ENCODE results near the gene CC2D2A. TPM values are rescaled to one million over a fixed set of nuclear protein-coding genes. Genes with fewer than 3 reads are reported as not detected.

CC2D2A gene
- total and polyA plus RNA-seq, 4 donors: 9.2 to 63.7 (median 24.8) TPM

- ATAC-seq (ENCODE audit: insufficient read depth, low FRiP score) (no peak), DNase-seq (no peak)
- Histone ChIP-seq H3K9me3 (ENCODE audit: control insufficient read depth in 4 of 4, insufficient read depth in 3 of 4, low read length in 3 of 4) (no peaks in the 10 kb centered on the region), H3K4me3 (no peak overlapping the region), H3K27ac (ENCODE audit: low read depth in 1 of 2, low read length in 1 of 2) (no peak overlapping the region), H3K4me1 (ENCODE audit: control insufficient read depth in 5 of 5, insufficient read depth in 5 of 5, low read length in 5 of 5) (peaks cover 0 to 9% (median 0%) of the 10 kb centered on the region in 5 donors), H3K36me3 (ENCODE audit: control insufficient read depth in 4 of 4, insufficient read depth in 4 of 4, low read length in 4 of 4) (peaks cover 0 to 28% (median 11%) of the 10 kb centered on the region in 4 donors), H3K9ac (ENCODE audit: insufficient read depth in 1 of 2, low read length in 2 of 2) (no peak overlapping the region), H3K27me3 (ENCODE audit: control insufficient read depth in 3 of 3, insufficient read depth in 3 of 3, low read length in 2 of 3) (no peaks in the 10 kb centered on the region)
- TF ChIP-seq, protein P1, sequence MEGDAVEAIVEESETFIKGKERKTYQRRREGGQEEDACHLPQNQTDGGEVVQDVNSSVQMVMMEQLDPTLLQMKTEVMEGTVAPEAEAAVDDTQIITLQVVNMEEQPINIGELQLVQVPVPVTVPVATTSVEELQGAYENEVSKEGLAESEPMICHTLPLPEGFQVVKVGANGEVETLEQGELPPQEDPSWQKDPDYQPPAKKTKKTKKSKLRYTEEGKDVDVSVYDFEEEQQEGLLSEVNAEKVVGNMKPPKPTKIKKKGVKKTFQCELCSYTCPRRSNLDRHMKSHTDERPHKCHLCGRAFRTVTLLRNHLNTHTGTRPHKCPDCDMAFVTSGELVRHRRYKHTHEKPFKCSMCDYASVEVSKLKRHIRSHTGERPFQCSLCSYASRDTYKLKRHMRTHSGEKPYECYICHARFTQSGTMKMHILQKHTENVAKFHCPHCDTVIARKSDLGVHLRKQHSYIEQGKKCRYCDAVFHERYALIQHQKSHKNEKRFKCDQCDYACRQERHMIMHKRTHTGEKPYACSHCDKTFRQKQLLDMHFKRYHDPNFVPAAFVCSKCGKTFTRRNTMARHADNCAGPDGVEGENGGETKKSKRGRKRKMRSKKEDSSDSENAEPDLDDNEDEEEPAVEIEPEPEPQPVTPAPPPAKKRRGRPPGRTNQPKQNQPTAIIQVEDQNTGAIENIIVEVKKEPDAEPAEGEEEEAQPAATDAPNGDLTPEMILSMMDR (IDR thresholded peaks at IDR 0.05; ENCODE audit: control extremely low read depth, extremely low read depth): no peak
- 71 to 82% methylated on average over 3 of the region's 3 CpGs for WGBS, 2 donors
Observed at GRCh38 chr4:15592799-15593198, 123.1 kb downstream of the CC2D2A start.

- ATAC-seq (ENCODE audit: insufficient read depth, low FRiP score): no peak
Observed at GRCh38 chr4:15598644-15599043, 129.0 kb downstream of the CC2D2A start.

DNA sequence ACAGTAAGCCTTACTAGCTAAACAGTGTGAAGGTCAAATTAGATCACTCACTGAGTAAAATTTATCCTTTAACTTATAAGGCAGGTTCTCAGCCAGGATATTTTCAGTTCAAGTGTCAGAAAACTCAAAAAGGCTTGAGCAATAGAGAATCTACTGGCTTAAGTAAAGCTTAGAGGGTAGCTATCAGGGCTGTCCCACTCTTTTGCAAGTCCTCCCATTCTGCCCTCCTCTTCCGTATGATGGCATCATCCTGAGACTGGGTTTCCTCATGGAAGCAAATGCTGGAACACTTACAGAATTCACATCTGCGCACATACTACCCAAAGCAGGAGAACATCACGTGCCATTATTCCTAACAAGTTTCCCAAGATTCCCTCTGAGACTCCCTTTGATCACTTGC, 130.5 kb downstream of the CC2D2A start:
- ATAC-seq (ENCODE audit: insufficient read depth, low FRiP score): no peak
- no peak overlapping the region for H3K9ac ChIP-seq (ENCODE audit: insufficient read depth in 1 of 2, low read length in 2 of 2)

More at GRCh38 chr4:15598644-15599043, 129.0 kb downstream of the CC2D2A start:
- H3K4me3 ChIP-seq: no peak overlapping the region
- H3K27ac ChIP-seq (ENCODE audit: low read depth in 1 of 2, low read length in 1 of 2): no peak overlapping the region
- no peaks in the 10 kb centered on the region for H3K4me1 ChIP-seq (ENCODE audit: control insufficient read depth in 5 of 5, insufficient read depth in 5 of 5, low read length in 5 of 5)
- WGBS, 2 donors: 95 to 97% methylated on average over 4 of the region's 4 CpGs
- peaks cover 7 to 56% (median 20%) of the 10 kb centered on the region in 4 donors for H3K36me3 ChIP-seq (ENCODE audit: control insufficient read depth in 4 of 4, insufficient read depth in 4 of 4, low read length in 4 of 4)
- H3K9ac ChIP-seq (ENCODE audit: insufficient read depth in 1 of 2, low read length in 2 of 2): no peak overlapping the region
- H3K9me3 ChIP-seq (ENCODE audit: control insufficient read depth in 4 of 4, insufficient read depth in 3 of 4, low read length in 3 of 4): peaks cover 0 to 5% (median 1%) of the 10 kb centered on the region in 4 donors
- TF ChIP-seq, protein P1 (IDR thresholded peaks at IDR 0.05; ENCODE audit: control extremely low read depth, extremely low read depth): no peak
- DNase-seq: no peak
- H3K27me3 ChIP-seq (ENCODE audit: control insufficient read depth in 3 of 3, insufficient read depth in 3 of 3, low read length in 2 of 3): no peaks in the 10 kb centered on the region

More for the DNA sequence above, 130.5 kb downstream of the CC2D2A start:
- DNase-seq: no peak
- H3K9me3 ChIP-seq (ENCODE audit: control insufficient read depth in 4 of 4, insufficient read depth in 3 of 4, low read length in 3 of 4): peaks cover 0 to 6% (median 1%) of the 10 kb centered on the region in 4 donors
- no peaks in the 10 kb centered on the region for H3K4me1 ChIP-seq (ENCODE audit: control insufficient read depth in 5 of 5, insufficient read depth in 5 of 5, low read length in 5 of 5)
- no peak overlapping the region for H3K4me3 ChIP-seq
- no peaks in the 10 kb centered on the region for H3K27me3 ChIP-seq (ENCODE audit: control insufficient read depth in 3 of 3, insufficient read depth in 3 of 3, low read length in 2 of 3)
- WGBS, 2 donors: 92 to 96% methylated on average over 3 of the region's 3 CpGs
- peaks cover 7 to 56% (median 21%) of the 10 kb centered on the region in 4 donors for H3K36me3 ChIP-seq (ENCODE audit: control insufficient read depth in 4 of 4, insufficient read depth in 4 of 4, low read length in 4 of 4)
- H3K27ac ChIP-seq (ENCODE audit: low read depth in 1 of 2, low read length in 1 of 2): no peak overlapping the region
- TF ChIP-seq, protein P1 (IDR thresholded peaks at IDR 0.05; ENCODE audit: control extremely low read depth, extremely low read depth): no peak

Data from lung (tissue), 12 donors.